ENCODE data around the gene LRRC37B.
"Not testable (repeated sequence)": the region's sequence is repeated elsewhere in the genome, so short reads cannot be mapped to it uniquely, and the experiment has no call there.

The LRRC37B gene

DNA sequence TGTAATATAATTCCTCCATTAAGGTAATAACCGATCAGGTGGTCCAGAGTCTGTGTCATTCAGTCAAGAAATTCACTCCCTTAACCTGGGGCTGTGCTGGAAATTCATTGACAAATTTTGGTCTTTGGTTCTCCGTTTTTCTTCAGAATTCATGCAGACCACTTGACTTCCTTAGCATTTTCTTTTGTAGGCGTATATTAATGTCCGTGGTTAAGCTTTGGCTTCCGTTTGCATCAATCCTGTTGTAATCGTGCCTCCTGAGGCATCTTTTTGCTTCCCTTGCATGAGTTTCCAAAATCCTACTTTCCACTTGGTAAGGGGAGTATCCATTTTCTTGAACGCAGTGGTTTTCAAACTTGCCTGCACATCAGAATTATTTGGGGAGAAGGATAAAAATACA is 9.0 kb downstream of the LRRC37B start:
- Histone ChIP-seq H3K27me3 (ENCODE audit: control insufficient read depth, insufficient read depth, low read length) (no peaks in the 10 kb centered on the region), H3K9ac (ENCODE audit: low read length) (no peak overlapping the region), H3K4me1 (ENCODE audit: control insufficient read depth, insufficient read depth, low read length) (no peaks in the 10 kb centered on the region), H3K27ac (ENCODE audit: low read depth, low read length) (no peak overlapping the region), H3K4me3 (ENCODE audit: low read length) (no peak overlapping the region), H3K36me3 (ENCODE audit: control insufficient read depth, insufficient read depth, low read length) (peaks cover 2% of the 10 kb centered on the region)

- Histone ChIP-seq H3K4me1 (ENCODE audit: control insufficient read depth, insufficient read depth, low read length) (no peaks in the 10 kb centered on the region), H3K4me3 (ENCODE audit: low read length) (no peak overlapping the region), H3K36me3 (ENCODE audit: control insufficient read depth, insufficient read depth, low read length) (peaks cover 4% of the 10 kb centered on the region), H3K27me3 (ENCODE audit: control insufficient read depth, insufficient read depth, low read length) (no peaks in the 10 kb centered on the region), H3K27ac (ENCODE audit: low read depth, low read length) (no peak overlapping the region), H3K9ac (ENCODE audit: low read length) (no peak overlapping the region)
Measured at GRCh38 chr17:32019228-32019627, 12.0 kb downstream of the LRRC37B start.

DNA sequence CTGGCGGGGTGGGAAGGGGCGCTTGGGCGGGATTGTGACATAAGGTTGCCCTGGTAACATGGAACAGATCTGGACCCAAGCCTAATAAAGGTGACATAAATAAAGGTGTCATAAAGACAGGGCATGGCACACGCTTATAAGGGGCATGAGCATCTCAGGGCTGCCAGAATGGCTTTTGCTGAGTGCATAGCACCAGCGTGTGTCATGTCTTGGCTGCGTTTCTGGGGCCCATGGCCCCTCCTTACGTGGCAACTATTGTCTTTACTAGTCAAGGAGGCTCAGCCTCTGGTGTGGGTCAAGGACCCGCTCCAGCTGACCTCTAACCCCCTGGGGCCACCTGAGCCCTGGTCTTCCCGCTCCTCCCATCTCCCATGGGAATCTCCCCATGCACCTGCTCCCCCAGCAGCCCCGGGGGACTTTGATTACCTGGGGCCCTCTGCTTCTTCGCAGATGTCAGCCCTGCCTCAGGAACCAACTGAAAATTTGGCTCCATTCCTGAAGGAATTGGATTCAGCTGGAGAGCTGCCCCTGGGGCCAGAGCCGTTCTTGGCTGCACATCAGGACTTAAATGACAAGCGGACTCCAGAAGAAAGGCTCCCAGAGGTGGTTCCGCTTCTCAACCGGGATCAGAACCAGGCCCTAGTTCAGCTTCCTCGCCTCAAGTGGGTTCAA is 13.9 kb downstream of the LRRC37B start:
- H3K36me3 ChIP-seq (ENCODE audit: control insufficient read depth, insufficient read depth, low read length), result peaks cover 4% of the 10 kb centered on the region
- H3K27ac ChIP-seq (ENCODE audit: low read depth, low read length), result no peak overlapping the region
- H3K9ac ChIP-seq (ENCODE audit: low read length), result no peak overlapping the region

GRCh38 chr17:32021615-32021955 is 14.4 kb downstream of the LRRC37B start:
- Histone ChIP-seq H3K4me1 (ENCODE audit: control insufficient read depth, insufficient read depth, low read length) (no peaks in the 10 kb centered on the region), H3K27ac (ENCODE audit: low read depth, low read length) (no peak overlapping the region), H3K36me3 (ENCODE audit: control insufficient read depth, insufficient read depth, low read length) (peaks cover 4% of the 10 kb centered on the region), H3K4me3 (ENCODE audit: low read length) (no peak overlapping the region), H3K9ac (ENCODE audit: low read length) (no peak overlapping the region), H3K27me3 (ENCODE audit: control insufficient read depth, insufficient read depth, low read length) (no peaks in the 10 kb centered on the region)

More for the DNA sequence above, 13.9 kb downstream of the LRRC37B start:
- Histone ChIP-seq H3K4me1 (ENCODE audit: control insufficient read depth, insufficient read depth, low read length) (no peaks in the 10 kb centered on the region), H3K4me3 (ENCODE audit: low read length) (no peak overlapping the region), H3K27me3 (ENCODE audit: control insufficient read depth, insufficient read depth, low read length) (no peaks in the 10 kb centered on the region)

DNA sequence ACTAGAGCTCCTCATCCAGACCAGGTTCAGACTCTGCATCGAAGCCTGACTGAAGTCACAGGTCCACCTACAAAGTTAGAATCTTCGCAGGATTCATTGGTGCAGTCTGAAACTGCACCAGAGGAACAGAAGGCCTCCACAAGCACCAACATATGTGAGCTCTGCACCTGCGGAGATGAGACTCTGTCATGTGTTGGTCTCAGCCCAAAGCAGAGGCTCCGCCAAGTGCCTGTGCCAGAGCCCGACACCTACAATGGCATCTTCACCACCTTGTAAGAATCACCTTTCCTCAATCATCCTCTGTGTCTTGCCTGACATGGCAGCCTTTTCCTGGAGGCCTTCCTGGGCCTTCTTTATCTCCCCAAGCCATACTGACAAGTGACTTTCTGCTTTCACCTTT is 15.4 kb downstream of the LRRC37B start:
- not testable (repeated sequence) for H3K27ac ChIP-seq (ENCODE audit: low read depth, low read length); H3K27me3 ChIP-seq (ENCODE audit: control insufficient read depth, insufficient read depth, low read length); H3K36me3 ChIP-seq (ENCODE audit: control insufficient read depth, insufficient read depth, low read length); H3K4me3 ChIP-seq (ENCODE audit: low read length); H3K9ac ChIP-seq (ENCODE audit: low read length); H3K4me1 ChIP-seq (ENCODE audit: control insufficient read depth, insufficient read depth, low read length)

DNA sequence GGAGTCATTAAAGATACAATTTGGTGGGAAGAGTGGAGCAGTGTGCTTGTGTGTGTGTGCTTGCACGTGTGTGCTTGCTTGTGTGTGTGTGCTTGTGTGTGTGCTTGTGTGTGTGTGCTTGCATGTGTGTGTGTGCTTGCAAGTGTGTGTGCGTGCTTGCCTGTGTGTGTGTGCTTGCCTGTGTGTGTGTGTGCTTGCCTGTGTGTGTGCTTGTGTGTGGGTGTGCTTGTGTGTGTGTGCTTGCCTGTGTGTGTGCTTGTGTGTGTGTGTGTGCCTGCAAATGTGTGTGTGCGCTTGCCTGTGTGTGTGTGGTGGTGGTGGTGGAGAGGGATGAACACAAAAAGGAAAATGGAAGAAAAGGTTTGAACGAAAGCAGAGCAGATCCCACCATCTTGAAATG is 20.1 kb downstream of the LRRC37B start:
- not testable (repeated sequence) for H3K36me3 ChIP-seq (ENCODE audit: control insufficient read depth, insufficient read depth, low read length); H3K4me3 ChIP-seq (ENCODE audit: low read length); H3K27me3 ChIP-seq (ENCODE audit: control insufficient read depth, insufficient read depth, low read length); H3K4me1 ChIP-seq (ENCODE audit: control insufficient read depth, insufficient read depth, low read length); H3K9ac ChIP-seq (ENCODE audit: low read length); H3K27ac ChIP-seq (ENCODE audit: low read depth, low read length)

- Histone ChIP-seq H3K27me3 (ENCODE audit: control insufficient read depth, insufficient read depth, low read length) (no peaks in the 10 kb centered on the region), H3K36me3 (ENCODE audit: control insufficient read depth, insufficient read depth, low read length) (peaks cover 2% of the 10 kb centered on the region)
Measured at GRCh38 chr17:32033223-32033622, 26.0 kb downstream of the LRRC37B start.

GRCh38 chr17:32033812-32034211 is 26.6 kb downstream of the LRRC37B start:
- not testable (repeated sequence) for H3K27ac ChIP-seq (ENCODE audit: low read depth, low read length); H3K4me1 ChIP-seq (ENCODE audit: control insufficient read depth, insufficient read depth, low read length); H3K27me3 ChIP-seq (ENCODE audit: control insufficient read depth, insufficient read depth, low read length); H3K4me3 ChIP-seq (ENCODE audit: low read length); H3K36me3 ChIP-seq (ENCODE audit: control insufficient read depth, insufficient read depth, low read length); H3K9ac ChIP-seq (ENCODE audit: low read length)

More at GRCh38 chr17:32033223-32033622, 26.0 kb downstream of the LRRC37B start:
- Histone ChIP-seq H3K27ac (ENCODE audit: low read depth, low read length) (no peak overlapping the region), H3K4me1 (ENCODE audit: control insufficient read depth, insufficient read depth, low read length) (no peaks in the 10 kb centered on the region), H3K9ac (ENCODE audit: low read length) (no peak overlapping the region), H3K4me3 (ENCODE audit: low read length) (no peak overlapping the region)

DNA sequence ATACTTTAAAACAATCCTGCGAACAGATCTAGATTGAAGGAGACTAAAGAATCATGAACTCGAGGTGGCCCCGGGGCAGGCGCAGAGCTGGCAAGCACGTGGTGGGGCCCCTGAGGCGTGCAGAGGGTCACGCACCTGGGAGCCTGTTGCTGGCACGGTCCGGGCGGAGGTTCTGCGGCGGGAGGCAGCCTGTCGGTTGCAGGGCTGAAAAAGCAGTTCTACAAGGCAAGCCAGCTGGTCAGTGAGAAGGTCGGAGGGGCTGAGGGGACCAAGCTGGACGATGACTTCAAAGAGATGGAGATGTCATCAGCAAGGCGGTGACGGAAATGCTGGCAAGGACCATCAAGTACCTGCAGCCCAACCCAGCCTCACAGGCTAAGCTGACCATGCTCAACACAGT is 33.1 kb downstream of the LRRC37B start:
- H3K4me1 ChIP-seq (ENCODE audit: control insufficient read depth, insufficient read depth, low read length); H3K4me3 ChIP-seq (ENCODE audit: low read length); H3K36me3 ChIP-seq (ENCODE audit: control insufficient read depth, insufficient read depth, low read length); H3K27me3 ChIP-seq (ENCODE audit: control insufficient read depth, insufficient read depth, low read length); H3K27ac ChIP-seq (ENCODE audit: low read depth, low read length); H3K9ac ChIP-seq (ENCODE audit: low read length): not testable (repeated sequence)

GRCh38 chr17:32041306-32041875 is 34.2 kb downstream of the LRRC37B start:
- H3K27me3 ChIP-seq (ENCODE audit: control insufficient read depth, insufficient read depth, low read length); H3K4me1 ChIP-seq (ENCODE audit: control insufficient read depth, insufficient read depth, low read length); H3K36me3 ChIP-seq (ENCODE audit: control insufficient read depth, insufficient read depth, low read length): not testable (repeated sequence)

DNA sequence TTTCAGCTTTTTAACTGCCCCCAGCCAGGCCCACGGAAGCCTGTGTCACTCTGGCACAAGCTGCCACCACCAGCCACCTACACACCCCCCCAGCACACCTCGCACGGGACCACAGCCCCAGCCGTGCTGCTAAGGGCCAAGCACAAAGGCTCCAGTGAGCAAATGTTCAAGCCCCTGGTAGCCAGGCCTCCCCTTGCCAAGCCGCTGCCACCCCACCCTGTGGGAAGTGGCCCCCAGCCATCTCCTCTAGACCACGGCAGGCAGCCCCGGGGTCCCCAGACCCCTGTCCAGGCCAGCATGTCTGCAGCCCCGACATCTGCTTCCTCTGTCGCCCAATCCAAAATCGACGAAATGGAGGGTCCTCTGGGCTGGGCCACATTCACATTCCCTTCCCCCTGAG is 35.1 kb downstream of the LRRC37B start:
- H3K27ac ChIP-seq (ENCODE audit: low read depth, low read length); H3K4me1 ChIP-seq (ENCODE audit: control insufficient read depth, insufficient read depth, low read length); H3K4me3 ChIP-seq (ENCODE audit: low read length); H3K27me3 ChIP-seq (ENCODE audit: control insufficient read depth, insufficient read depth, low read length); H3K9ac ChIP-seq (ENCODE audit: low read length); H3K36me3 ChIP-seq (ENCODE audit: control insufficient read depth, insufficient read depth, low read length): not testable (repeated sequence)

More at GRCh38 chr17:32041306-32041875, 34.2 kb downstream of the LRRC37B start:
- not testable (repeated sequence) for H3K4me3 ChIP-seq (ENCODE audit: low read length); H3K27ac ChIP-seq (ENCODE audit: low read depth, low read length); H3K9ac ChIP-seq (ENCODE audit: low read length)

GRCh38 chr17:32045611-32046010 is 38.4 kb downstream of the LRRC37B start:
- H3K27ac ChIP-seq (ENCODE audit: low read depth, low read length); H3K27me3 ChIP-seq (ENCODE audit: control insufficient read depth, insufficient read depth, low read length); H3K4me3 ChIP-seq (ENCODE audit: low read length); H3K4me1 ChIP-seq (ENCODE audit: control insufficient read depth, insufficient read depth, low read length); H3K9ac ChIP-seq (ENCODE audit: low read length); H3K36me3 ChIP-seq (ENCODE audit: control insufficient read depth, insufficient read depth, low read length): not testable (repeated sequence)

- H3K36me3 ChIP-seq (ENCODE audit: control insufficient read depth, insufficient read depth, low read length); H3K4me1 ChIP-seq (ENCODE audit: control insufficient read depth, insufficient read depth, low read length); H3K27ac ChIP-seq (ENCODE audit: low read depth, low read length); H3K4me3 ChIP-seq (ENCODE audit: low read length); H3K9ac ChIP-seq (ENCODE audit: low read length); H3K27me3 ChIP-seq (ENCODE audit: control insufficient read depth, insufficient read depth, low read length): not testable (repeated sequence)
Measured at GRCh38 chr17:32047663-32048062, 40.5 kb downstream of the LRRC37B start.
